ENCODE data around the gene CMTM6.

CMTM6 gene

DNA sequence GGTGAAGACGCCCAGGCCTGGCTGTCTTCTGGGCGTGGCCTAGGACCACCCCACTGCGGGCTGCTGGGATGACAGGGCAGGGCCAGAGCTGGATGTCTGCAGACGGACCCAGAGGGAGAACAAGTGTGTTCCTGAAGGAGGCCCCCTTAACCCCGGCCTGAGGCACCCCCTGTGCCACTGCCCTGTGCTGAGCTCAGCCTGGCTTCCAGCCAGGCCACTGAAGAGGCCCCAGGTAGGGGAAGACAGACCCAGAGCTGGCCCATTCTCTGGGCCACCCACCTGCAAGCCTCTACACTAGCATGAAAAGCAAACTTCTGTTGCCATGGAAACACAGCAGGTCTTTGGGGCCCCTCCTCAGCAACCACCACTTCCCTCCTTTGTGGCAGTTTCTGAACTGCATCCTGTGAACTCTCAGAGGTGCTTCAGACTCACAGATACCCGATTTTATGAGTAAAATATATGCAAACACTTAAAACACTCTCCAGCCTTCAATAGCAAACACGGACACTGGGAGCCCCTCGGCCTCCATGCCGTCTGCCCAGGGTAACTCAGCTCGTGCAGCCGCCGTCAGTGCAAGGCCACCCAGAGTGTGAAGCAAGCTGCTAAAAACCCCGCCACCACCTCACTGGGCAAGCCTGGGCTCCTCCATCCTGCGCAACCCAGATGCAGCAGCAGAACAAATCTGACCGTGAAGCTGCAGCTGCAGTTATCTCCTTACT lies 42.5 kb downstream of the CMTM6 start:
- H3K4me3 ChIP-seq (ENCODE audit: control insufficient read depth, low read depth, low read length): no peak overlapping the region
- no peak for DNase-seq (ENCODE audit: low read depth)
- TF ChIP-seq, protein P1, sequence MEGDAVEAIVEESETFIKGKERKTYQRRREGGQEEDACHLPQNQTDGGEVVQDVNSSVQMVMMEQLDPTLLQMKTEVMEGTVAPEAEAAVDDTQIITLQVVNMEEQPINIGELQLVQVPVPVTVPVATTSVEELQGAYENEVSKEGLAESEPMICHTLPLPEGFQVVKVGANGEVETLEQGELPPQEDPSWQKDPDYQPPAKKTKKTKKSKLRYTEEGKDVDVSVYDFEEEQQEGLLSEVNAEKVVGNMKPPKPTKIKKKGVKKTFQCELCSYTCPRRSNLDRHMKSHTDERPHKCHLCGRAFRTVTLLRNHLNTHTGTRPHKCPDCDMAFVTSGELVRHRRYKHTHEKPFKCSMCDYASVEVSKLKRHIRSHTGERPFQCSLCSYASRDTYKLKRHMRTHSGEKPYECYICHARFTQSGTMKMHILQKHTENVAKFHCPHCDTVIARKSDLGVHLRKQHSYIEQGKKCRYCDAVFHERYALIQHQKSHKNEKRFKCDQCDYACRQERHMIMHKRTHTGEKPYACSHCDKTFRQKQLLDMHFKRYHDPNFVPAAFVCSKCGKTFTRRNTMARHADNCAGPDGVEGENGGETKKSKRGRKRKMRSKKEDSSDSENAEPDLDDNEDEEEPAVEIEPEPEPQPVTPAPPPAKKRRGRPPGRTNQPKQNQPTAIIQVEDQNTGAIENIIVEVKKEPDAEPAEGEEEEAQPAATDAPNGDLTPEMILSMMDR (IDR thresholded peaks at IDR 0.05; ENCODE audit: control insufficient read depth, insufficient read depth, low read depth, low read length, missing control alignments): no peak

DNA sequence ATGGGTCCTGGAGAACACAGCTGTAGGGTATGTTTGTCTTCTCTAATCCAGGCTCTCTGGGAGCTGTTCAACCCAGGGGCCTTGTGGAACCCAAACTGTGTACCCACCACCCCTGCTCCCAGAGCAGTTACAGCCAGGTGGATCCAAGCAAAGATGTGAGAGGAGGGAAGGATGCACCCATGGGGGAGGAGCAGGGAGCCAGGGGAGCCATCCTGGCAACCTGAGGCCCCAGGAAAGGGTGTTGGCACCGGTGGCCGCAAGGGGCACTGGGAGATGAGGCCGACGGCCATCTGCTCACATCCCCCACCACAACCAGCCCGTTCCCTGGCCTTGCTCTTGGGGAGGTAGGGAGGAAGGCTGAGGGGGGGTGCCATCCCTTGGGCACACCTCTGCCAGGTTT lies 43.2 kb downstream of the CMTM6 start:
- H3K4me3 ChIP-seq (ENCODE audit: control insufficient read depth, low read depth, low read length): no peak overlapping the region
- no peak for DNase-seq (ENCODE audit: low read depth)
- TF ChIP-seq, protein P1 (IDR thresholded peaks at IDR 0.05; ENCODE audit: control insufficient read depth, insufficient read depth, low read depth, low read length, missing control alignments): no peak

DNA sequence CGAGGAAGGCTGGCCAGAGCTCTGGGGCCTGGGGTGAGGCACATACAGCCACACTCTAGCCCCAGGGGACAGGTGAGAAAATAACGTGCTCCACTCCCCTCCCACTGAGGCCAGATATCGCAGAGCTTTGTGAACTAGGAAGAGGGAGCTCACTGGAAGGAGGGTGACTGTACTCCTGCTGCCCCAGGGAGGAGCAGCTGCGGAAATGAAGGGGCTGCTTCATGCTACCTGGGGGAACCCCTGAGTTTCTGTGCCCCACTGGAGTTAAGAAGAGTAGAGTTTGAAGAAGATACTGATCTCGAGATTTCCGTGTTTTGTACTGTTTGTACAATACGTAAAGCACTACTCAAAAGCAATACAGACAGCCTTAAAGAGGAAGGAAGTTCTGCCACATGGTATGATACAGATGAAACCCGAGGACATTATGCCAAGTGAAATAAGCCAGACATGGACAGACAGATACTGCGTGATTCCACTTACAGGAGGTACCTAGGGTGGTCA lies 44.6 kb downstream of the CMTM6 start:
- TF ChIP-seq, protein P1 (IDR thresholded peaks at IDR 0.05; ENCODE audit: control insufficient read depth, insufficient read depth, low read depth, low read length, missing control alignments): no peak
- DNase-seq (ENCODE audit: low read depth): no peak
- no peak overlapping the region for H3K4me3 ChIP-seq (ENCODE audit: control insufficient read depth, low read depth, low read length)

DNA sequence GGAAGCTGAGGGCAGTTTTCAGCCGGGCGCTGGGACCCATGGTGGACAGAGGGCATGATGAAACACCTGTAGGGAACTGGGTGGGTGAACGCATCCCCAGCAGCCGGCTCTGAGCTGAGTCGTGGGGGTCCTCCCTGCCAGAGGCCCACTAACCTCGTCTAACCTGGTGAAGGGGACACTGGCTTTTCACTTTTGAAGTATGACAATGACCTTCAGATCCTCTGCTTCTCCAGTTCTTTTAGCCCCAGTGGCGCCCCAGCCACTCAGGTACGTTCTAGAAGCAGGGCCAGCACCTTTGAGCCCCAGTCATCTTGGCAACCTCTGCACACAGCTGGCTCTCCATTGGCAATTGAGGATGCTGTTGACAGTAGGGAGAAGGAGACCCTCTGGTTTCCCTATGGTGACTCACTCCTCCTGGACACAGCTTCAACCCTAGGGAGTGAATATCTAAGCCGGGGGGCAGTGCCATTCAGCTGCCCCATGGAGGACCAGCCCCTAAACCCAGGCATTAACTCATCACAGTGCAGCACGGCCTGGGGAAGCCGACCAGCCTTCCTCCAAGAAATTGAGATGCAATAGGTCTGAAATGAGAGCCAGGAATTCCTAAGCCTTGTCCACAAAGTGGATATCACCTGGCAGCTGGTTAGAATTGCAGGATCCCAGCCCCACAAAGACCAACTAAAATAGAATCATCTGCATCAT lies 46.1 kb downstream of the CMTM6 start:
- no peak for DNase-seq (ENCODE audit: low read depth)
- TF ChIP-seq, protein P1 (IDR thresholded peaks at IDR 0.05; ENCODE audit: control insufficient read depth, insufficient read depth, low read depth, low read length, missing control alignments): no peak
- no peak overlapping the region for H3K4me3 ChIP-seq (ENCODE audit: control insufficient read depth, low read depth, low read length)

DNA sequence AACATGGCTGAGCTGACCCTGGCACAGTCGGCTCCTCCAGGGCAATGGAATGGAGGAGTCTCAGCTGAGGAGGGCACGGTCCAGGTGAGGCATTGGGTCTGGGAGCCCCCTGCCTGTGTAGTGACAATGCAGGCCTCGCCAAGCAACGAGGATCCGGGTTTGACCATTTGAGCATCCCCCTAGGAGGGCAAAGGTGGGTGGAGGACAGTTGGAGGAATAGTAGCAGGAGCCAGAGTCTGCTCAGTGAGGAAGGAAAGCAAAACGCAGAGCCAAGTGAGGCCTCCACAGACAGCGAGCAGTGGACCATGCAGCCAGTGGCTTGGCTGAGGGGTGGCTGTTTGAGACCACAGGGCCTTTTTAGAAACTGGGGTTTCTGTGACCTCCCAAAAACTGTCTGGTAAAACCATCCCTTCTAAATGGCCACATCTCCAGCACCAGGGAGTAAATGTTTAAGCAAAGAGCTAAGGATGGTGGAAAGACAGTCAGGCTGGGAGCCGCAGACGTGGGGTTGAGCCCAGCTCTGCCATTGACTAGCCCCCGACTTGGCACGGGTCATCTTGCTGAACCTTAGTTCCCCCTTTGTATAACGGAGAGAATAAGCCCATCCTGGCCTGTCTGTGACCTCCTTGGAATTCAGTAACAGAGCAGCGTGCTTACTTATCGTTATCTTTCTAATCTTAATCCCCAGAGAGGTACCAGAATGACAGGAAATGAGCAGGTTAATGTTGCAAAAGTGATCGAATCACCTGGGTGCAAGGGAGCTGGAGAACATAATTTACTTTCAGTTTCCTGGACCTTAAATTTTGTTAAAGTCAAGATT lies 46.8 kb downstream of the CMTM6 start:
- TF ChIP-seq, protein P1 (IDR thresholded peaks at IDR 0.05; ENCODE audit: control insufficient read depth, insufficient read depth, low read depth, low read length, missing control alignments): no peak
- H3K4me3 ChIP-seq (ENCODE audit: control insufficient read depth, low read depth, low read length): no peak overlapping the region
- DNase-seq (ENCODE audit: low read depth): no peak

All from AG09309 (cell line).